AG10803 (cell line): ENCODE results near the gene PRAME.
"Not testable (repeated sequence)": the region's sequence is repeated elsewhere in the genome, so short reads cannot be mapped to it uniquely, and the experiment has no call there.

Experiments
- DNase-seq: peaks from one replicate; pipeline ENCODE4 v3.0.0; 2010; ENCODE audit warnings: low read depth
- H3K4me3 ChIP-seq: 2 replicates; pipeline ENCODE4 v1.5.1; 2011; ENCODE audit warnings: mild to moderate bottlenecking, low read length, control low read depth
- TF ChIP-seq, protein P1 (sequence below): conservative IDR thresholded peaks from 2 replicates; pipeline ENCODE4 v1.5.1; 2011; ENCODE audit warnings: mild to moderate bottlenecking, low read length, control low read depth, inconsistent platforms

PRAME gene

DNA sequence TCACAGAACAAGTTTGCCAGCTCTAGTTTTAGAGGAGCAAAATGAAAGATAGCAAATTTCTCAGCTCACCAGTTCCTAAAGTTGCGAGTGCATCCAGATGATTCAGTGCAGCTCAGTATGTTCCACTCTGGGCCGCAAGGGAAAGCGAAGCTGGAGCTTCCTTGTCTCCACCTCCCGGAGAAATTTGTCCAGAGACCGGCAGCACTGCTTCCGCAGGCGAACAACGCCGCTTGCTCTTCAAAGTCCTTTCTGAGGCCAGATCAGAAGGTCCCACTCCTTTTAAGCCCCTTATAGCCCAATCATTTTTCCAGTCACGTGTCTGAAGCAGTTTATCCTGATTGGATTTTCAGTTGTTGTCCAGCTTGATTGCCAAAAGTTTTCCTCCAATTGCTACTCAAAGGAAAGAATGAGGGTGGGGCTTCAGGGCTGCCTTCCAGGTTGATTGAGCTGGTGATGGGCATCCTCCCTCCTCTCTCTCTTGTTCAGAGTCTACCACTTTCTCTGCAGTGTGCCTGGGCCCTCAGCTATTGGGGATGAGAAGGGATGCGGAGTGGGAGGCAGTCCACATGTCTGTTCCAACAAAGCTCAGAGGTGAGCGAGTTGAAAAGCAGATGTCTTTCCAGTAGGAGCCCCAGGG lies 38.9 kb downstream of the PRAME start, which contains the start of gene ZNF280A:
Gene ZNF280A, minus strand, starts transcription at position 251 of the 637 bp plus-strand sequence. CDS start 4,640 bp downstream, outside the sequence.
- no peak for DNase-seq
- TF ChIP-seq, protein P1, sequence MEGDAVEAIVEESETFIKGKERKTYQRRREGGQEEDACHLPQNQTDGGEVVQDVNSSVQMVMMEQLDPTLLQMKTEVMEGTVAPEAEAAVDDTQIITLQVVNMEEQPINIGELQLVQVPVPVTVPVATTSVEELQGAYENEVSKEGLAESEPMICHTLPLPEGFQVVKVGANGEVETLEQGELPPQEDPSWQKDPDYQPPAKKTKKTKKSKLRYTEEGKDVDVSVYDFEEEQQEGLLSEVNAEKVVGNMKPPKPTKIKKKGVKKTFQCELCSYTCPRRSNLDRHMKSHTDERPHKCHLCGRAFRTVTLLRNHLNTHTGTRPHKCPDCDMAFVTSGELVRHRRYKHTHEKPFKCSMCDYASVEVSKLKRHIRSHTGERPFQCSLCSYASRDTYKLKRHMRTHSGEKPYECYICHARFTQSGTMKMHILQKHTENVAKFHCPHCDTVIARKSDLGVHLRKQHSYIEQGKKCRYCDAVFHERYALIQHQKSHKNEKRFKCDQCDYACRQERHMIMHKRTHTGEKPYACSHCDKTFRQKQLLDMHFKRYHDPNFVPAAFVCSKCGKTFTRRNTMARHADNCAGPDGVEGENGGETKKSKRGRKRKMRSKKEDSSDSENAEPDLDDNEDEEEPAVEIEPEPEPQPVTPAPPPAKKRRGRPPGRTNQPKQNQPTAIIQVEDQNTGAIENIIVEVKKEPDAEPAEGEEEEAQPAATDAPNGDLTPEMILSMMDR = peak; percentile 21; the same call in 1 of the 2 replicates
- no peak within 1 kb of the TSS for H3K4me3 ChIP-seq

DNA sequence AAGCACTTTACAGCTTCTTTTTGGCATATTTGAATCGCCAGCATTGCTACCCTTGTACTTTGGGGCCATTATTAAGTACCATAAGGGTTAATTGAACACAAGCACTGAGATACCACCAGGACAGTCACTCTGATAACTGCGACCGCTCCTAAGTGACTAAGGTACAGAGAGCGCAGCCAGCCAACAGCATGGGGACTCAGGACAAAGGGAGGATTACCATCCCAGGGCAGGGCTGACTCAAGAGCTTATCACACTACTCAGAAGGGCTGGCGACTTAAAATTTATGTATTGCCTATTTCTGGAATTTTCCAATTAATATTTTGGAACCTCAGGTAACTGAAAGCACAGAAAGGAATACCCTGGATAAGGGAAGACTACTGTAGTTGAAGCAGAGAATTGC lies 39.5 kb downstream of the PRAME start:
- DNase-seq = no peak

DNA sequence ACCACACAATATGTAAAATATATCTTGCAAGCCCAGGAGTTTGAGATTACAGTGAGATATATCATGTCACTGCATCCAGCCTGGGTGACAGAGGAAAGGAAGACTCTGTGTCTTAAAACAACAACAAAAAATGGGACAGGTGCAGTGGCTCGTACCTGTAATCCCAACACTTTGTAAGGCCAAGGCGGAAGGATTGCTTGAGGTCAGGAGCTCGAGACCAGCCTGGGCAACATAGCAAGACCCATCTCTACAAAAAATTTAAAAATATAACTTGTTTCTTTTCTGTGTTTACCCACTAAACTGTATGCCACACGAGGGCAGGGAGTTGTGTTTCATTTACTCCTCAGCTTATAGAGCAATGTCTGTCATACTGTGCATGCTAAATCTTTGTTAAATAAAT lies 42.1 kb downstream of the PRAME start:
- TF ChIP-seq, protein P1 = no peak
- H3K4me3 ChIP-seq = no peak overlapping the region
- no peak for DNase-seq

More for the DNA sequence above, 39.5 kb downstream of the PRAME start:
- TF ChIP-seq, protein P1 = no peak
- H3K4me3 ChIP-seq = no peak overlapping the region

DNA sequence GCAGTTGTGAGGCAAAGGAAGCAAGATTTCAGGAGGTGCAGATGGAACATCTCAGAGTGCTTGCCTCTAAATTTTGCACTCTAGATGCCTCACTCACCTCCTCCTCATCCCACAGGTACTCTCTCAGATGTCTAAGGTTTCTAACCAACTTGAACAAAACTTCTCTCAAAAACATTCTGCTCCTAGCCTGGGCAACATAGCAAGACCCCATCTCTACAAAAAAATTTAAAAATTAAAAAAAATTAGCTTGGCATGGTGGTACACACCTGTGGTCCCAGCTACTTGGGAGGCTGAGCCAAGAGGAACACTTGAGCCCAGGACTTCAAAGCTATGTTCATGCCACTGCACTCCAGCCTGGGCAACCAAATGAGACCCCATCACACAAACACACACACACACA lies 43.2 kb downstream of the PRAME start:
- no peak overlapping the region for H3K4me3 ChIP-seq
- TF ChIP-seq, protein P1 = no peak
- DNase-seq = no peak

DNA sequence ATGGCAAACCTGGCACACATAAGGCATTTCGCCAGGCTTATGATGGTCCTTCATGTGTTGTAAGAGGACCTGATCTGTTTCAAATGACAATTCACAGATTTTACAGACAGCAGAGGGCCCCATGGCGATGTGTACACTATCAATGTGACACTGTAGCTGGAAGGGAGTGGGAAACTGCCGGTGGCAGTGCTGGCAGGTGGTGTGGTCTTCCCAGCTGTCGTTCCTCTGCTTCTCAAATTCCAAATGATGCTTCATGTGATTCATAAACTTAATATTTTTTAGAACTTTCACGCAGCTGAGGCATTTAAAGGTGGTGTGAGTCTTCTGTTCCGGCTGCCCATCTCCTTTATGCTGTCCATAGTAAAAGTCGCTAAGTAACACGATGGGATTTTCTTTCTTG lies 44.6 kb downstream of the PRAME start:
- not testable (repeated sequence) for DNase-seq, H3K4me3 ChIP-seq

DNA sequence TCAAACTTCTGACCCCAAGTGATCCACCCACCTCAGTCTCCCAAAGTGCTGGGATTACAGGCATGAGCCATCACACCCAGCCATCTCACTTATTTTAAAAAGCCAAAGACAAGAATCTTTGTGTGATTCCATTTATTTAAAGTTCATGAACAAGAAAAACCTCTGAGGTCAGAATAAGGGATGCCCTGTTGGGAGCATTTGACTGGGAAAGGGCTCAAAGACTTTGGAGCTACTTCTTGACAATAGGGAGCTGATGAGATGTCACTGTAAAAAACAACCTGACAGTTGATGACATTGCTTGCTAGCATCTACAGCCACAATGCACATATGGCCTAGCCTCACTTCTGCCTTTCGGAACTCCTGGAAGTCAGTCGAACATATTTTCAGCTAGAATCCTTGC lies 45.4 kb downstream of the PRAME start:
- TF ChIP-seq, protein P1 = no peak
- H3K4me3 ChIP-seq = no peak overlapping the region
- DNase-seq = no peak

DNA sequence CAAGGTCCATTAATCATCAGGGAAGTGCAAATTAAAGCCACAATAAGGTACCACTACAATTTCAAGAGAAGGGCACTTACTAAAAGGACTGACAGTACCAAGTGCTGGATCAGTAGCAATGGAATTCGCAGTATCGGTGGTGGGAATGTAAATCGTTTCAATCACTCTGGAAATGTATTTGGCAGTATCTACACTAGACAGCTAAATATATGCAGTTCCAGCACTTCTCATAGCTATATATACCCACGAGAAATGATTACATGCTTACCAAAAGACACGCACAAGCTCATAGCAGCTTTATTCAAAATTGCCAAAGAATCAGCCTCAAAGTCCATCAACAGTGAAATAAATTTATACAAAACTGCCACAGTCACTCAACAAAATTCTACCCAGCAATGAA lies 46.1 kb downstream of the PRAME start:
- H3K4me3 ChIP-seq = no peak overlapping the region
- DNase-seq = no peak
- TF ChIP-seq, protein P1 = no peak

DNA sequence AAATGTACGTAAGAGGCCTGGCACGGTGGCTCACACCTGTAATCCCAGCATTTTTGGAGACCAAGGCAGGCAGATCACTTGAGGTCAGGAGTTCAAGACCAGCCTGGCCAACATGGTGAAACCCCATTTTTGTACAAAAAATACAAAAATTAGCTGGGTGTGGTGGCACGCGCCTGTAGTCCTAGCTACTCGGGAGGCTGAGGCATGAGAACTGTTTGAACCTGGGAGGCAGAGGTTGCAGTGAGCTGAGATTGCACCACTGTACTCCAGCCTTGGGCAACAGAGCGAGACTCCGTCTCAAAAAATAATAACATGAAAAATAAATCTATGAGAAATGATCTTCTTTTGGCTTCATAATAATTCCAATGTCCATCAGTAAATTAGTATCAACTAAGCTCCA lies 48.2 kb downstream of the PRAME start:
- DNase-seq, H3K4me3 ChIP-seq: not testable (repeated sequence)

DNA sequence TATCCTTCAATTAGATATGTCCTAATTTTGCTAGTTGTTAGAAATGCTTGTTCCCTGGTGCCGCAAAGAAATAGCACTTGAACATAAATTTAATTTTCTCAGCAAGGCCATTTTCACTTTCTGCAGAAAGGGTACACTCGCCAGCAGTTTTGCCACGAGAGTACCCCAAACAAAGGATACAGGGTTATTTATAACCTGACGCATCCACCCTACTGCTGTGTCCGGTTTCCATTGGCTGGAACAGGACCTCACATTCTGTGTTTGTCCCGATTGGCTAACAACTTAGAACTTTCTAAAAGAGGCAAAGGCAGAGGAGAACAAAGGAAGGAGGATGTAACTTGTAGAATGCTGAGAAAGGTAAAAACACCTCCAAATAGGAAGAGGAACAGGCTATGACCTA lies 49.2 kb downstream of the PRAME start:
- not testable (repeated sequence) for H3K4me3 ChIP-seq, DNase-seq
